ENCODE data around the gene SORBS2.

Gene SORBS2

DNA sequence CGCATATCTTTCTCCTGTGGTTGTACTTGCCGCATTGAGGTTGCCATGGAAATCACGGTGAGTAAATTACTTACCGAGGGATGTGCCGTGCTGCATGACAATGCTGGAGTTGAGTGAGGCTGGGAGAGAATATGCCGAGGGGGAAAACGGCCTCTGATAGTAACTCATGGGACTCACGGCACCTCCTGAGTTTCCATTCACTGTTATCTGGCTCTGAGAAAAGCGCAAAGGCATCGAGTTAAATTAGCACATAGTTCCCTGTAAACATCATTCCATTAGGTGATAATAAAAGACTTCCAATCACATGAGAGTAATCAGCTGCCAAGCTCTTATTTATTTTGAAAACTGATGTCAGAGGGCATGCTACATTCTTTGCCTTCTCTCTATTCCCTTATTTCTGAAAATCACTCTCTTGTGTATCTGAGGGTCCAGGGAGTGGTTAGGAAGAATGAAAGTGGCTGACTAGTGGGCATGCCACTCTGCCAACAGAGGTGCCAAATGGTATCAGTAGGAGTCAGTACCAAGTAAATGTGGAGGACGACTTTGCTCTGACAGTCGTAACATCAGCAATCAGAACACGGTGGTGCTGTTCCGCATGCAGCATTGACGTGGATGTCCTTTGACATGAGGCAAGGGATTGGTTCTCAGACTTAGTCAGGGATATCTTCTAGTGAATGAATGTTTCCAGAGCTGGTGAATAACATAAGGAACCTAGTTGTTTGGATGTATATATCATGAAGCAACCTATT, 149.8 kb downstream of the SORBS2 start:
- TF ChIP-seq, protein P1, sequence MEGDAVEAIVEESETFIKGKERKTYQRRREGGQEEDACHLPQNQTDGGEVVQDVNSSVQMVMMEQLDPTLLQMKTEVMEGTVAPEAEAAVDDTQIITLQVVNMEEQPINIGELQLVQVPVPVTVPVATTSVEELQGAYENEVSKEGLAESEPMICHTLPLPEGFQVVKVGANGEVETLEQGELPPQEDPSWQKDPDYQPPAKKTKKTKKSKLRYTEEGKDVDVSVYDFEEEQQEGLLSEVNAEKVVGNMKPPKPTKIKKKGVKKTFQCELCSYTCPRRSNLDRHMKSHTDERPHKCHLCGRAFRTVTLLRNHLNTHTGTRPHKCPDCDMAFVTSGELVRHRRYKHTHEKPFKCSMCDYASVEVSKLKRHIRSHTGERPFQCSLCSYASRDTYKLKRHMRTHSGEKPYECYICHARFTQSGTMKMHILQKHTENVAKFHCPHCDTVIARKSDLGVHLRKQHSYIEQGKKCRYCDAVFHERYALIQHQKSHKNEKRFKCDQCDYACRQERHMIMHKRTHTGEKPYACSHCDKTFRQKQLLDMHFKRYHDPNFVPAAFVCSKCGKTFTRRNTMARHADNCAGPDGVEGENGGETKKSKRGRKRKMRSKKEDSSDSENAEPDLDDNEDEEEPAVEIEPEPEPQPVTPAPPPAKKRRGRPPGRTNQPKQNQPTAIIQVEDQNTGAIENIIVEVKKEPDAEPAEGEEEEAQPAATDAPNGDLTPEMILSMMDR (conservative IDR thresholded peaks at IDR 0.05; ENCODE audit: control insufficient read depth, insufficient read depth, low read depth, low read length) = no peak
- H3K4me3 ChIP-seq (ENCODE audit: control insufficient read depth, low read depth, low read length) = no peak overlapping the region
- DNase-seq (ENCODE audit: low read depth) = no peak

DNA sequence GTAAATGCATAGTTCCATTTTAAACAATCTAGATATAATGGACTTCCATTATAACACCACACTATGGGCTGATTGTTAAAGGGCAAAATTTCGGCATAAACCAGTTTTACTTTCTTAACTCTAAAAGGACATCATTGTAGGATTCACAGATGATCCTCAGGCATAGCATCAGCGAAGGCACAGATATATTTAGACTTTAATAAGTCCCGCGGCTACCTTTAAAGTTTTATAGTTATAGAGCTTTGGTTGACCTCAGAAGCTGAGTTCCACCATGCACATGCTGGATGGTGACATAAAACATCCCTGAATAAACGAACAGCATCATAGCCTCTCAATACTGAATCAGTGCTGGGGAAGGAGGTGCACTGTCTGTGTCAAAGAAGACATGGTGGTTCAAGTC, 151.7 kb downstream of the SORBS2 start:
- no peak for DNase-seq (ENCODE audit: low read depth)
- H3K4me3 ChIP-seq (ENCODE audit: control insufficient read depth, low read depth, low read length) = no peak overlapping the region
- TF ChIP-seq, protein P1 (conservative IDR thresholded peaks at IDR 0.05; ENCODE audit: control insufficient read depth, insufficient read depth, low read depth, low read length) = no peak

DNA sequence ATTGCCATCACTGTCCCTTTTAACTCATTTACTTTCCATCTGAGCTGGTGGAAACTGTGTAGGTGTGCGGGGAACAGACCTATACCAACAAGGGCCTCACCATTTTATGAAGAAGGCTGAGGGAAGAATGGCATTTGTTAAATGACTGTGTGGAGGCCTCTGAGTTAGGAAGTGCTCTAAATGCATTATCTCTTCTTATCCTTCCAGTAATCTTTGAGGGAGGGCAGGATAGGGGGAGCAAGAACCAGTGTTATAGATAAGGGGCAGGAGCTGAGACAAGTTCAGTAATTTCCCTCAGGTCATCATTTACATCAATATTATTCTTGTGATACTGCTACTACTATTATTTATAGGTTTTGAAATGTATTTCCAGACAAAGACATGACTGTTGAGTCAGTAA, 154.3 kb downstream of the SORBS2 start:
- TF ChIP-seq, protein P1 (conservative IDR thresholded peaks at IDR 0.05; ENCODE audit: control insufficient read depth, insufficient read depth, low read depth, low read length) = no peak
- no peak overlapping the region for H3K4me3 ChIP-seq (ENCODE audit: control insufficient read depth, low read depth, low read length)
- DNase-seq (ENCODE audit: low read depth) = no peak

DNA sequence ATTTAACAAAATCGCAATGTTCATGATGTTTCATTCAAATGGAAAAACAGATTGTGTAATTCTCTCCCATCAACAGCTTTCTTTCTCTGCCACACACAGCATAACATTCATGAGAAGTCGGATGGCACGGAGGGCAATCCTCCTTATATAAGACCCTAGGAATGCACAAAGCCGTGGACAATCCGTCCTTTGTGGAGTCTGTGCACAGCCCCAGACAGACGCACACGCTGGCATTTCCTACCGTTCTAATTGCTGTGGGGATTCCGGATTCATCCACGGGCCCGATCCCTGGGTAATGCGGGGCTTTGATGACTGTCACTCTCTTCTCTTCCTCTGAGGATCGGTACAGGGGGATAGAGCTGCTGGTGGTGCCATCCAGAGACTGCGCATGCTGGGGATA, 154.8 kb downstream of the SORBS2 start:
- TF ChIP-seq, protein P1 (conservative IDR thresholded peaks at IDR 0.05; ENCODE audit: control insufficient read depth, insufficient read depth, low read depth, low read length) = no peak
- DNase-seq (ENCODE audit: low read depth) = no peak
- H3K4me3 ChIP-seq (ENCODE audit: control insufficient read depth, low read depth, low read length) = no peak overlapping the region

DNA sequence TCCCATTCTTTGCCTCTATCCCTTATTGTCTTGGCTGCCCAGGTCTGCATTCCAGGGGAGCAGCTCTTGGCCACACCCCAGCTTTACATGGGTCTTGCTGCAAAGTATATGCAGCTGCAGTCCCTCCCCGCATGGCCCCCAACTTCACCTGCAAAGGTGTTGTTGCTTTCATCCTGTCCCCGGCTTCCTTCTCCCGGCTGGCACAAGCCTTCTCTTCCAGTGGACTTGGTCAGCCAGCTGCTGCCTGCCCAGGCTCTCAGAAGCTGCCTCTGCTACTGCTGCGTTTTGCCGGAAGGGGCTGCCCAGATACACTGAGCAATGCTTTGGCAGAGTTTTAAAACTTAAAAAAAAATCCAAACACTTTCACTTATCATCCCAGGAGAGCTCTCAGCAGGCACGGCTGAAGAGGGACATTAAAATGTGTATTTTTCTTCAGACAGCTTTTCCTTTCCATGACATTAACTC, 155.5 kb downstream of the SORBS2 start:
- TF ChIP-seq, protein P1 (conservative IDR thresholded peaks at IDR 0.05; ENCODE audit: control insufficient read depth, insufficient read depth, low read depth, low read length) = peak; percentile 37
- no peak overlapping the region for H3K4me3 ChIP-seq (ENCODE audit: control insufficient read depth, low read depth, low read length)
- DNase-seq (ENCODE audit: low read depth) = peak; percentile 39

DNA sequence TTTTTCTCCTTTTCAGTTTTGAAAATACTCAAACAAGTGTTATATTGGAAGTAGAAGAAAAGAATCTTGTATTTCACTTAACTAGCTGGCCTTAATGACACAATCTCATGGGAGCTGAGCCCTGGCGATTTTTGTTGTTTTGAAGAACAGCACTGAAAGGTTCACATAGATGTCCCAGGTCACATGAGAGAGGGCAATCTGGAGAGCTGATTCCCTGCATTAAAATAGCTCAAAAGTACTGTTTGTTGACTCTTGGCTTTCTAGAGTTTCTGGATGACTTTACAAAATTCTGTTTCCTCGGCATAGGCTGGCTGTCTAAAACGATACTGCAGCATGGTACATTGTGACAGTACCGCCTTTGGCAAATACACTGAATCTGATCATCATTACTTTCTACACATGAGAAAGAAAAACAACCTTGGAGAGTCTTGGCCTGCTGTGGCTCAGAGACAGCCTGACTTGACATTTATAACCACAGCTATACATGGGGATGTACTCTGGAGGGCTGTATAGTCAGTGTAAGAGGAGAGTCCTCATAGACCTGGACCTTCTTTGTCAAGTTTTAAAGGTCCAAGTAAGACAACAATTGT, 156.9 kb downstream of the SORBS2 start:
- H3K4me3 ChIP-seq (ENCODE audit: control insufficient read depth, low read depth, low read length) = no peak overlapping the region
- TF ChIP-seq, protein P1 (conservative IDR thresholded peaks at IDR 0.05; ENCODE audit: control insufficient read depth, insufficient read depth, low read depth, low read length) = no peak
- DNase-seq (ENCODE audit: low read depth) = no peak

Data from fibroblast of mammary gland (primary cell).